ENCODE measurements around the gene VPS51. TPM values are rescaled to one million over a fixed set of nuclear protein-coding genes. Genes with fewer than 3 reads are reported as not detected.

The VPS51 gene
- total and polyA plus RNA-seq, 4 donors = 69.6 to 164 (median 124) TPM

DNA sequence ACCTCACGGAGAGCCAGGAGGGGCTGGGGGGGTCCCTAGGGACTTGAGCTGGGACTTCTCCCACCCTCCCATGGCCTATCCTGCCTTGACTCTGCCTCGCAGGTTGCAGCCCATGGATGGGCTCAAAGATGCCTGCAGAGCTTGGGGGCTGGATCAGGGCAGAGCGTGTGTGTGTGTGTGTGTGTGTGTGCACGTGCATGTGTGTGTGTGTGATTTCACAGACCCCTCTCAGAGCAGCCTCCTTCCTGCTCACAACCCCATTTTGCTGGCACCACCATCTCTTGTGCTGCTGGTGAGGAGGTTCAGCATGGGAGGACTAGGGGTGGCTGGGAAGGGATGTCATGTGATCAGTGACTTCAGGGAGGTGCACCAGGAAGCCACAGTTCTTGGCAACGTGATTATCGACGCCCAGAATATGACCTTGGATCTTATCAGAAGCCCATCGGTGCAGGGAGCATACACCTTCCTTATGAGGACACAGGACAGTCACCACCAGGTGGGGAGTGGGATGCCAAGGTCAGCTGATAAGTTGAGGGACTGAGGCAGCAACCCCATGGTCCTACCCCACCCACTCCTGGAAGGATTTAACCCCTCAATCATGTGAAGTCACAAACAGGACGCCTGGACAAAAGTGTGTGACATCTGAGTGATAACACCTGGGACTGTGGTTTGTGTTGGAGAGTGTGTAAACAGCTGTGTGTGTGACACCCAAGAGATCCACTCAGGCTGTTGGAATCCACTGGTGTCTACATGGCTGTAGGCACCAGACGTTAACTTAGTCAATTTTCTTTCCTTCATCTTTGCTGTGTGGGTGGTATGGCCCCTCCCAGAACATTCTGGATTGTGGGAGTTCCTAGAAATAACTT, 35.8 kb upstream of the VPS51 start:
- no peak for TF ChIP-seq CTCF (IDR thresholded peaks at IDR 0.05; ENCODE audit: control extremely low read depth, extremely low read depth)
- Histone ChIP-seq H3K4me1 (ENCODE audit: control insufficient read depth in 5 of 5, insufficient read depth in 5 of 5, low read length in 5 of 5) (no peaks in the 10 kb centered on the region), H3K27me3 (ENCODE audit: control insufficient read depth in 3 of 3, insufficient read depth in 3 of 3, low read length in 2 of 3) (no peaks in the 10 kb centered on the region), H3K9me3 (ENCODE audit: control insufficient read depth in 4 of 4, insufficient read depth in 3 of 4, low read length in 3 of 4) (no peaks in the 10 kb centered on the region), H3K36me3 (ENCODE audit: control insufficient read depth in 4 of 4, insufficient read depth in 4 of 4, low read length in 4 of 4) (no peaks in the 10 kb centered on the region), H3K27ac (ENCODE audit: low read depth in 1 of 2, low read length in 1 of 2) (no peak overlapping the region), H3K9ac (ENCODE audit: insufficient read depth in 1 of 2, low read length in 2 of 2) (no peak overlapping the region), H3K4me3 (no peak overlapping the region)
- ATAC-seq (ENCODE audit: insufficient read depth, low FRiP score) = no peak
- DNase-seq = no peak
- 51 to 65% methylated on average over 10 of the region's 10 CpGs for WGBS, 2 donors

- Histone ChIP-seq H3K9me3 (ENCODE audit: control insufficient read depth in 4 of 4, insufficient read depth in 3 of 4, low read length in 3 of 4) (no peaks in the 10 kb centered on the region), H3K36me3 (ENCODE audit: control insufficient read depth in 4 of 4, insufficient read depth in 4 of 4, low read length in 4 of 4) (no peaks in the 10 kb centered on the region), H3K27me3 (ENCODE audit: control insufficient read depth in 3 of 3, insufficient read depth in 3 of 3, low read length in 2 of 3) (no peaks in the 10 kb centered on the region), H3K4me1 (ENCODE audit: control insufficient read depth in 5 of 5, insufficient read depth in 5 of 5, low read length in 5 of 5) (no peaks in the 10 kb centered on the region), H3K4me3 (no peak overlapping the region), H3K27ac (ENCODE audit: low read depth in 1 of 2, low read length in 1 of 2) (no peak overlapping the region), H3K9ac (ENCODE audit: insufficient read depth in 1 of 2, low read length in 2 of 2) (no peak overlapping the region)
- DNase-seq (no peak), ATAC-seq (ENCODE audit: insufficient read depth, low FRiP score) (no peak)
- no peak for TF ChIP-seq CTCF (IDR thresholded peaks at IDR 0.05; ENCODE audit: control extremely low read depth, extremely low read depth)
- WGBS, 2 donors = 69 to 78% methylated on average over 9 of the region's 9 CpGs
These were observed 35.1 kb upstream of the VPS51 start for GRCh38 chr11:65060913-65061408.

DNA sequence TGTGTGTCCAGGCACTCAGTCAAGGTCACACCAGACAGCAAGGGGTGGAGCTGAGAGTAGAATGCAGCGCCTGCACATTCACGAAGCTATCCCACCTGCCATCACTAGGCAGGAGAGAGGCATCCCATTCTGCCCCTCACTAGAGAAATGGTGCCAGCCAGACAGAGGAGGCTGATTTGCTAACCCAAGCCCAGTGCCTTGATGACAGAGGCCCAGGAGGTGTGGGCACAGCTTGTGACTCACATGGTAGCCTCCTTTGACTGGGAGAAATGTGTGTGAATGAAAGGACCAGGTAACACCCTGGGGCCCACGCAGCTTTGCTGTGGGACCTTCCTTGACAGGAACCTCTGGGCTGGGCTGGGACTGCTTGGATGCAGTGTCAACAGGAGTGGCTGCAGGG, 32.5 kb upstream of the VPS51 start:
- ATAC-seq (ENCODE audit: insufficient read depth, low FRiP score) (no peak), DNase-seq (no peak)
- TF ChIP-seq CTCF (IDR thresholded peaks at IDR 0.05; ENCODE audit: control extremely low read depth, extremely low read depth) = no peak
- H3K9ac ChIP-seq (ENCODE audit: insufficient read depth in 1 of 2, low read length in 2 of 2) = no peak overlapping the region
- H3K27ac ChIP-seq (ENCODE audit: low read depth in 1 of 2, low read length in 1 of 2) = no peak overlapping the region
- H3K4me1 ChIP-seq (ENCODE audit: control insufficient read depth in 5 of 5, insufficient read depth in 5 of 5, low read length in 5 of 5) = no peaks in the 10 kb centered on the region
- H3K36me3 ChIP-seq (ENCODE audit: control insufficient read depth in 4 of 4, insufficient read depth in 4 of 4, low read length in 4 of 4) = no peaks in the 10 kb centered on the region
- WGBS, 2 donors = 71 to 94% methylated on average over 3 of the region's 3 CpGs
- no peak overlapping the region for H3K4me3 ChIP-seq
- H3K27me3 ChIP-seq (ENCODE audit: control insufficient read depth in 3 of 3, insufficient read depth in 3 of 3, low read length in 2 of 3) = no peaks in the 10 kb centered on the region
- no peaks in the 10 kb centered on the region for H3K9me3 ChIP-seq (ENCODE audit: control insufficient read depth in 4 of 4, insufficient read depth in 3 of 4, low read length in 3 of 4)

All from lung (tissue), 12 donors.